ENCODE measurements around the gene MEPCE.
A peak's percentile ranks its signal among the peaks of the same experiment; 100 is the strongest.
"Not testable (repeated sequence)": the region's sequence is repeated elsewhere in the genome, so short reads cannot be mapped to it uniquely, and the experiment has no call there.

Gene MEPCE

DNA sequence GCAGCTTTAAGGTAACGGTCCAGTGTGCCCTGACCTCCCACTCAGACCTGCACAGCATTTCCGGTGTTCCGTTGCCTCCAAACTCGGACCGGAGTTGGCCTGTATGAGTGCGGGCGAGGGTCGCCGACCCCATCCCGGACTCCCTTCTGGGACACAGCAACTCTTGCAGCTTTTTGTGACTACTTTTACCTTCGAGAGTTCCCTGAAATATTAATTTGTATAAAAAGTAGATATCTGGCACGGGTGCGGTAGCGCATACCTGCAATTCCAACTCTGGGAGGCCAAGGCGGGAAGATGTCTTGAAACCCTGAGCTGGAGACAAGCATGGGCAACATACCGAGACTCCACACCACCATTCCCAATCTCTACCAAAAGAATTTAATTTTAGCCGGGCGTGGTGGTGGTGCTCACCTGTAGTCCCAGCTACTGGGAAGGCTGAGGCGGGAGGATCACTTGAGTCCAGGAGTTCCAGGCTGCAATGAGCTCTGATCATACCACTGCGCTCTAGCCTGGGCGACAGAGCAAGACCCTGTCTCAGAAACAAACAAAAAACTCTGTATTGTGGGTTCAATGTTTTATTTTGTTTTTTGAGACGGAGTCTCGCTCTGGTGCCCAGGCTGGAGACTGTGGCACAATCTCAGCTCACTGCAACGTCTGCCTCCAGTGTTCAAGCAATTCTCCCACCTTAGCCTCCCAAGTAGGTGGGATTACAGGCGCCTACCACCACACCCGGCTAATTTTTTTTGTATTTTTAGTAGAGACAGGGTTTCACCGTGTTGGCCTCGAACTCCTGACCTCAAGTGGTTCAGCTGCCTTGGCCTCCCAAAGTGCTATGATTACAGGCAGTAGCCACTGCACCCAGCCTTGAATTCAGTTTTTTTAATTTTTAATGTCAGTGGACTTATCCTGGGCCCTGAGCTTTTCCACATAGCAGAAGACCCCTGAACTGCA, 7.8 kb downstream of the MEPCE start:
- no peak for TF ChIP-seq CTCF (conservative IDR thresholded peaks at IDR 0.05)
- peak overlapping the region; percentile 100 for H3K27ac ChIP-seq

- H3K27ac ChIP-seq: no peak overlapping the region
- no peak for TF ChIP-seq CTCF (conservative IDR thresholded peaks at IDR 0.05)
Measured at GRCh38 chr7:100438172-100438571, 8.5 kb downstream of the MEPCE start.

GRCh38 chr7:100438731-100439130, 9.1 kb downstream of the MEPCE start:
- not testable (repeated sequence) for H3K27ac ChIP-seq

GRCh38 chr7:100439244-100439643, 9.6 kb downstream of the MEPCE start:
- not testable (repeated sequence) for H3K27ac ChIP-seq

GRCh38 chr7:100441641-100442535, 12.3 kb downstream of the MEPCE start:
- TF ChIP-seq CTCF (conservative IDR thresholded peaks at IDR 0.05): no peak
- no peak overlapping the region for H3K27ac ChIP-seq

- TF ChIP-seq CTCF (conservative IDR thresholded peaks at IDR 0.05): no peak
- H3K27ac ChIP-seq: no peak overlapping the region
Measured at GRCh38 chr7:100443096-100443840, 13.6 kb downstream of the MEPCE start.

DNA sequence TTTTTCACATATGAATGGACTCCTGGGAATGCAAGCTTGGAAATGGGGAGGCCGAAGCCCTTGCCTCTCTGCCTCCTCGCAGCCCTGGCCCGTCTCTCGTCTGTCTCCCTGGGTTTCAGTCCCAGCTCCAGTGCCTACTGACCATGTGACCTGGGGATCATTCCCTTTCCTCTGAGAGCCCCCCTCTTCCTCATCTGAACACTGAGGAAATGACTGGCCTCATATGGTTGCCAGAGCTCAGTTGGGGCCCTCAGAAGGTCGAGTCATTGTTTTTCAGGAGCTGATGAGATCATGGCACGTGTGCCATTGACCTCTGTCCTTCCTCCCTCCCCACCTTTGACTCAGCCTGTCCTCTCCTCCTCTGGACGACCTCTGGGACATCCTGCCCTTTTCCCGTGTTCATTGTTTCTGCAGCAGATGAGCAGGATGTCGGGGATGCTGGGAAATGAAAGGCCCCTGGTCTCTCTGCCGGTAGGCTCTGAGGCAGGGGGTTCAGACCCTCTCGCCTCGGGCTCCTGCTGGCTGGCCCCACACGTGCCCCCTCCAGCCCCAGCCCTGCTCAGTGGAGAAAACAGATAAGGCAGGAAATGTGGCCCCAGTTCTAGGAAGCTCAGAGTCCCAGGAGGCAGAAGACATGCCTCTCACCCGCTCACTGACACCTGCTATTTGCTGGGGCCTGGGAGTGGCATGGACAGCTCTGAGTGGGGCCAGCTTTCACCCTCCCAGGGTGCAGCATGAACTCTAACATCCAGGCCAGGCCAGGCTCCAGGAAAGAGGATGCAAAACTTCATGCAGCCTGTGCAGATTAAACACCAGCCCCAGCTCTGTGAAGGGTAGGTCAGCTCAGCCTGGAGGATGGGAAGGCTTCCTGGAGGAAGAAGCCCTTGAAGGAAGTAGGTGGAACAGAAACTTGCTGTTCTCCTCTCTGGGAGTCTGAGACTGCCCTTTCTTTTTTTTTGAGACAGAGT, 15.0 kb downstream of the MEPCE start:
- no peak overlapping the region for H3K27ac ChIP-seq

More for the DNA sequence above, 15.0 kb downstream of the MEPCE start:
- TF ChIP-seq CTCF (conservative IDR thresholded peaks at IDR 0.05): no peak
